Lung (tissue), 12 donors: ENCODE results near the gene ADAT1. TPM values are rescaled to one million over a fixed set of nuclear protein-coding genes. Genes with fewer than 3 reads are reported as not detected.

Experiments
- ATAC-seq: fragments of 200-7000 bp; cut with Tn5 transposase; one replicate; pipeline ENCODE4 v1.9.1; 2020; ENCODE audit warnings: moderate number of reproducible peaks; ENCODE audit not compliant: insufficient read depth, low FRiP score
- DNase-seq, 3 donors: peaks; one replicate each; pipeline ENCODE4 v3.0.0-alpha.2; 2013 to 2017
- H3K27ac ChIP-seq, 2 donors: one replicate each; pipeline ENCODE4 v1.5.1; 2013; ENCODE audit warnings: mild to moderate bottlenecking in 2 of 2, moderate library complexity in 2 of 2, control low read depth in 1 of 2, inconsistent platforms in 1 of 2, low read depth in 1 of 2, low read length in 1 of 2
- H3K27me3 ChIP-seq, 3 donors: one replicate each; pipeline ENCODE4 v1.5.1; 2013; ENCODE audit warnings: low read length in 2 of 3; ENCODE audit not compliant: control insufficient read depth in 3 of 3, insufficient read depth in 3 of 3
- H3K36me3 ChIP-seq, 4 donors: one replicate each; pipeline ENCODE4 v1.5.1; 2013; ENCODE audit warnings: low read length in 4 of 4, mild to moderate bottlenecking in 1 of 4, moderate library complexity in 1 of 4; ENCODE audit not compliant: control insufficient read depth in 4 of 4, insufficient read depth in 4 of 4
- H3K4me1 ChIP-seq, 5 donors: one replicate each; pipeline ENCODE4 v1.5.1; 2013; ENCODE audit warnings: low read length in 5 of 5, mild to moderate bottlenecking in 2 of 5, moderate library complexity in 1 of 5; ENCODE audit not compliant: control insufficient read depth in 5 of 5, insufficient read depth in 5 of 5
- H3K4me3 ChIP-seq: one replicate; pipeline ENCODE4 v1.5.1; 2013; ENCODE audit warnings: mild to moderate bottlenecking, control low read depth, moderate library complexity
- H3K9ac ChIP-seq, 2 donors: one replicate each; pipeline ENCODE4 v1.5.1; 2013; ENCODE audit warnings: low read length in 2 of 2, control low read depth in 1 of 2; ENCODE audit not compliant: insufficient read depth in 1 of 2
- H3K9me3 ChIP-seq, 4 donors: one replicate each; pipeline ENCODE4 v1.5.1; 2013; ENCODE audit warnings: low read length in 3 of 4, mild to moderate bottlenecking in 1 of 4, moderate library complexity in 1 of 4; ENCODE audit not compliant: control insufficient read depth in 4 of 4, insufficient read depth in 3 of 4
- CTCF ChIP-seq: IDR thresholded peaks from 2 replicates; pipeline ENCODE4 v1.5.1; 2012; ENCODE audit warnings: mild to moderate bottlenecking; ENCODE audit errors: control extremely low read depth, extremely low read depth
- WGBS, 2 donors: extraction: QIAGEN DNeasy Blood & Tissue Kit; methylation state at CpG; one replicate each; pipeline ENCODE4 v1.1.7; 2013; 5-methylcytosine and 5-hydroxymethylcytosine counted together
- polyA plus RNA-seq, 2 donors: library from polyadenylated mRNA; stranded (reverse); fragments of 200-250 nt; gene quantifications; one replicate each; pipeline ENCODE4 v1.2.1, GENCODE V29; 2013
- total RNA-seq, 2 donors: library from RNA; depleted of rRNA in 1 of 2; stranded (reverse); fragments of >200 nt in 1 of 2; gene quantifications; one replicate each; pipeline ENCODE4 v1.2.1, GENCODE V29; 2014 to 2021
- donor health status: control.
- donor health status: control.
- donor health status: Bipolar disorder and iron deficiency.
- donor health status: healthy.
- donor health status: DM: yes; HTN: yes; CAD: no.

The ADAT1 gene
- total and polyA plus RNA-seq, 4 donors, result 14.2 to 52.6 (median 39.3) TPM

GRCh38 chr16:75616521-75617010 lies 6.5 kb downstream of the ADAT1 start:
- WGBS, 2 donors, result 89 to 95% methylated on average over 4 of the region's 4 CpGs
- Histone ChIP-seq H3K4me1 (peaks cover 0 to 1% (median 0%) of the 10 kb centered on the region in 5 donors), H3K9me3 (no peaks in the 10 kb centered on the region), H3K9ac (no peak overlapping the region), H3K27ac (no peak overlapping the region), H3K36me3 (peaks cover 4 to 28% (median 18%) of the 10 kb centered on the region in 4 donors), H3K27me3 (no peaks in the 10 kb centered on the region), H3K4me3 (no peak overlapping the region)
- ATAC-seq (no peak), DNase-seq (no peak)
- no peak for TF ChIP-seq CTCF

GRCh38 chr16:75615619-75616018 lies 7.5 kb downstream of the ADAT1 start:
- 97 to 100% methylated on average over 2 of the region's 2 CpGs for WGBS, 2 donors
- no peak for ATAC-seq
- H3K27me3 ChIP-seq, result no peaks in the 10 kb centered on the region
- H3K36me3 ChIP-seq, result peaks cover 4 to 30% (median 22%) of the 10 kb centered on the region in 4 donors
- H3K27ac ChIP-seq, result no peak overlapping the region
- H3K9ac ChIP-seq, result no peak overlapping the region
- no peak for DNase-seq
- no peaks in the 10 kb centered on the region for H3K9me3 ChIP-seq
- no peak overlapping the region for H3K4me3 ChIP-seq
- no peak for TF ChIP-seq CTCF
- no peaks in the 10 kb centered on the region for H3K4me1 ChIP-seq

- H3K9me3 ChIP-seq, result no peaks in the 10 kb centered on the region
- DNase-seq, result no peak
- no peaks in the 10 kb centered on the region for H3K4me1 ChIP-seq
- no peak for ATAC-seq
- no peak for TF ChIP-seq CTCF
- H3K9ac ChIP-seq, result no peak overlapping the region
- H3K4me3 ChIP-seq, result no peak overlapping the region
- peaks cover 7 to 27% (median 19%) of the 10 kb centered on the region in 4 donors for H3K36me3 ChIP-seq
- H3K27me3 ChIP-seq, result no peaks in the 10 kb centered on the region
- H3K27ac ChIP-seq, result no peak overlapping the region
- WGBS, 2 donors, result 93 to 98% methylated on average over 4 of the region's 4 CpGs
Observed at GRCh38 chr16:75614066-75614897, 8.8 kb downstream of the ADAT1 start.
